Motor neuron (in vitro differentiated cells): Measurements from ENCODE around the gene KCNQ1. TPM values are rescaled to one million over a fixed set of nuclear protein-coding genes. Genes with fewer than 3 reads are reported as not detected.
A peak's percentile ranks its signal among the peaks of the same experiment; 100 is the strongest.

Source experiments
- ATAC-seq, 8 experiments: fragments of 200-7000 bp; cut with Tn5 transposase; replicated peaks in 6 of 8; 2 replicates each; pipeline ENCODE4 v1.8.0; 2021; ENCODE audit warnings: mild to moderate bottlenecking in 8 of 8, moderate library complexity in 8 of 8
- H3K27ac ChIP-seq, 2 donors: fragments of 250-450 bp; sonication (Bioruptor Pico); 2 replicates each; pipeline ENCODE4 v1.9.0; 2021; ENCODE audit warnings: antibody characterized with exemption in 2 of 2, mild to moderate bottlenecking in 2 of 2, moderate library complexity in 1 of 2
- H3K4me1 ChIP-seq, 2 donors: fragments of 250-450 bp; sonication (Bioruptor Pico); replicated peaks in 1 of 2; 2 replicates each; pipeline ENCODE4 v1.6.1; 2021; ENCODE audit warnings: antibody characterized with exemption in 2 of 2, mild to moderate bottlenecking in 2 of 2, moderate library complexity in 1 of 2
- H3K4me3 ChIP-seq, 5 donors: fragments of 250-450 bp; sonication (Bioruptor Pico); 2 replicates each; pipeline ENCODE4 v1.9.0; 2021; ENCODE audit warnings: antibody characterized with exemption in 5 of 5, mild to moderate bottlenecking in 5 of 5, moderate library complexity in 4 of 5
- WGBS, 10 experiments: fragments of 450-650 bp; shearing (Covaris generic); methylation state at CpG; one replicate each; pipeline ENCODE4 v1.0.0; 2022; 5-methylcytosine and 5-hydroxymethylcytosine counted together
- in situ Hi-C, 9 experiments: fragments of 400-800 bp; cut with MboI; loops; one replicate each; pipeline ENCODE4 v1.15.0; 2021; ENCODE audit warnings: low sequenced_read_pairs in 9 of 9, low pct_unique_long_range_greater_than_20kb in 2 of 9; ENCODE audit not compliant: unreplicated experiment in 9 of 9
- total RNA-seq, 8 experiments: library from RNA; unstranded; fragments of 300-600 nt; gene quantifications; 2 replicates each; pipeline versions ENCODE4 v1.2.3 to v1.2.4, GENCODE V29; 2022

KCNQ1 gene
- total RNA-seq, 8 experiments from 2014 or later, result 0.04 to 0.66 (median 0.20) TPM; not detected in 2

DNA sequence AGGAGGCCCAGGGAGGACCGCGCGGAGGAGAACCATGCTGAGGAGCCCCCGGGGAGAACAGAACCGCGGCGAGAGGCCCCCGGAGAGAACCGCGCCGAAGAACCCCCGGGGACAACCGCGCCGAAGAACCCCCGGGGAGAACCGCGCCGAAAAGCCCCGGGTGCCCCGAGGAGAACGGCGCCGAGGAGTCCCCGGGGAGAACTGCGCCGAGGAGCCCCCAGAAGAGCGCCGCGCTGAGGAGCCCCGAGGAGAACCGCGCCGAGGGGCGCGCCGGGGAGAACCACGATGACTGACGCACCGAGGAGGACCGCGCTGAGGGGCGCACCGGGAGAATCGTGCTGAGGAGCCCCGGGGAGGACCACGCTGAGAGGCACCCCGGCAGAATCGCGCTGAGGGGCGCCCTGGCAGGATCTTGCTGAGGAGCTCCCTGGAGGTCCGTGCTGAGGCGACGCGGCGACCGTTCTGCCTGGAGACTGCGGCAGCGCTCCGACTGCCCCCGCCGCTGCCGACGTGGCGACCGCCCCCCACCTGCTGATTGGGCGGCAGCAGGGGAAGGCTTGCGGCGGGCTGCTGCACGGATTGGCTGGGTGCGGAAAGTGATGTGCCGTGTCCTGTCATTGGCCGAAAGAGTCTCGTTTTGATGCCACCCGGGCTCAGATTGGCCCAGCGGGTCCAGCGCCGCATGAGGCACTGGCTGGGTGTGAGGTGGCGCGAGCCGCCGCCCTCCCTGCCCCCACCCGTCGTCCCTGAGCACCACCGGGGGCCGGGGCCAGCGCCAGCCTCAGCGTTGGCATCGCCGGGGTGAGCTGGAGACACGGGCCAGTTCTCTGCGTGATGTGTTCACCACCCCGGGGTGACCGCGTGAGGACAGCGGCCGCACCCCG, 255.0 kb downstream of the KCNQ1 start, which contains the start of gene KCNQ1OT1:
Gene KCNQ1OT1, minus strand, starts transcription at position 464 of the 884 bp plus-strand sequence.
- 51 to 85% (median 56%) methylated on average over 2 to 12 of the region's 98 CpGs; no CpG with 5 or more reads in 6 of the 10 experiments for WGBS, 10 experiments
- H3K27ac ChIP-seq, result peak within 1 kb of the TSS; percentile 95 to 98
- ATAC-seq, result peak; percentile 73 to 96 (median 86)
- in situ Hi-C loops, result loop anchor here in 6 of 9 experiments (10.0 to 25.0 kb wide), 2 partner anchors 175 to 188 kb away; partner anchors contain the start of gene CDKN1C (in 5 of the 6)
- peaks cover 45 to 58% of the 10 kb centered on the region in 2 donors for H3K4me1 ChIP-seq
- peak within 1 kb of the TSS; percentile 45 to 83 (median 56) for H3K4me3 ChIP-seq

DNA sequence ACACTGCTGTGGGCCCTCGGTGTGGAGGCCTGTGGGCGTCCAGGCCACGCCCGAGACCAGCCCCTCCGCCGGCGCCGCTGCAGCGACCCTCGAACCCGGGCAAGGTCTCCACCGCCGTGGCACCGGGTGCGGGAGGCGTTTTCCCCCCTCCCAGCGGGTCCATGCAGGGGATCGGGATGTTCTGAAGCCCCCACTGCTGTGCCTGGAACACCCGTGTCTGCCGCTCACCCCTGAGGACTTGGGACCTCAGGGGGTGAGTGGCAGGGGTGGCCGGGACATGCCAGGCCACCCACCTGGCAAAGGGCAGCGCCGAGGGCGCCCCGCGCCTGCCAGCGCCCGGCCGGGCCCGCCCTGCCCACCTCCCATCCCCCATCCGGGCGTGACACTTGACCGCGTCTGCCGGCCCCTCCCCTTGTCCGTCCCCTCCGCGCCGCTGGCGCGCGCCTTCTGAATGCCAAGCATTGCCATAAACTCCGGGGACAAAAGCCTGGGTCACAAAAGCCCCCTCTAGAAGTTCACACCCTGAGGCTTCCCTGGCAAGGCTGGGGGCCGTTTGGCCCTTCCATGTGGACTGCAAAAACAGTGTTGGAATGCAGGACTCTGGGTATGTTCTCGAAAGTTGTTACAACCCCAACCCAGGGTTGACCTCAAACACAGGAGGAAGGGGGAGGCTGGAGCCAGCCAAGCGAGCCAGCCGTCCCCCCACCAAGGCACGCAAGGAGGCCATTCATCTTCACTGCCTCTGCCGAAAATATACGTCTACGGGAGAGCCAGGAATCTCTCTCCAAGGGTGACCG, 255.8 kb downstream of the KCNQ1 start:
- in situ Hi-C loops, result no loop called here
- 23 to 53% (median 40%) methylated on average over 1 to 10 of the region's 52 CpGs; no CpG with 5 or more reads in 3 of the 10 experiments for WGBS, 10 experiments
- H3K4me3 ChIP-seq, result peak overlapping the region; percentile 34 to 60 (median 45)
- peak in 6 of 8 experiments; percentile 1 to 2 (median 2) for ATAC-seq
- peaks cover 38 to 55% of the 10 kb centered on the region in 2 donors for H3K4me1 ChIP-seq
- H3K27ac ChIP-seq, result peak overlapping the region; percentile 95 to 98

DNA sequence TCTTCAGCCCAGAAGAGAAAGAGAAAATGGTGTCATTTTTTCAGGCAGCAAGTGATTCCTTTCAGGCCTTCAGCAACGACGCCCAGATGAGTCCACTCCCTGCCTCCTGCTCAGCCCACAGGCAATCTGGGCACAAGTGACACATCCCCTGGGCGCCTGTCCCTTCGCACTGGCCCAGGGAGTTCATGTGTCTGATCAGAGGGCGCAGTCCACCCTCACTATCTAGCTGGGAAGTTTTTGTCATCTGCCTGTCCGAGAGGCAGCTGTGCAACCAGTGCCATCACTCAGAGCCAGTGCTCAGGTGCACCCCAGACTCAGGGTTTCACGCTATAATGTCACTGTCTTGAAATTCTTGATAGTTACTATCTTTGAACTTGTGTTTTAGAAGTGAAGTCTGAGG, 256.4 kb downstream of the KCNQ1 start:
- 75 to 80% methylated on average over 1 to 4 of the region's 7 CpGs; no CpG with 5 or more reads in 8 of the 10 experiments for WGBS, 10 experiments
- Histone ChIP-seq H3K4me3 (peak overlapping the region in 1 of 5 donors; percentile 41), H3K4me1 (peaks cover 38 to 54% of the 10 kb centered on the region in 2 donors), H3K27ac (peak overlapping the region; percentile 95 to 98)
- ATAC-seq, result no peak
- in situ Hi-C loops, result no loop called here

DNA sequence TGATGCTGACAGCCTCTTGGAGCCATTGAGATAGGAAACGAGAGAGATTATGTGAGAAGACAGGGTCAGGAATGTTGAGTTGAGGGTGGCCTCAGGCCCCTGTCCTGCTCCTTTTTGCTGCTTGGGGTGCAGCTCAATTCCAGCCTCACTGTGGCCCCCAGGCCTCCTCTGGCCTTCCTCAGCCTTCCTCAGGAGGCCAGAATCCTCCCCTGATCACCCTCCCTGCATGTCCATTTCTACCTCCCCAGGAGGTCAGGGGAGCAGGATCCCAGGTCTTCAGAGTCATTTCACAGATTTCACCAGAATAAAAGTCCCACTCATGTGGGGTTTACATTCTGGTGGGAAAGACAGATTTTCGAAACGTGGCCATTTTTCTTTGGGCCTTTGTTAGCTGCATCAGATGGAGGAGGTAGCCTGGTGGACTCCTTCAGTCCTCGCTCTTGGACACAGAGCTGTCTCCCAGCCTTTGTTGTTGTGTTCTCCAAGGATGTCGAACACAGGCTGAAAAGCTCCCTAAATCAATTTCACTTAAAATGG, 257.2 kb downstream of the KCNQ1 start:
- 61 to 100% (median 93%) methylated on average over 1 to 3 of the region's 5 CpGs; no CpG with 5 or more reads in 3 of the 10 experiments for WGBS, 10 experiments
- no peak for ATAC-seq
- in situ Hi-C loops, result no loop called here
- peaks cover 38 to 47% of the 10 kb centered on the region in 2 donors for H3K4me1 ChIP-seq
- H3K4me3 ChIP-seq, result no peak overlapping the region
- H3K27ac ChIP-seq, result no peak overlapping the region

DNA sequence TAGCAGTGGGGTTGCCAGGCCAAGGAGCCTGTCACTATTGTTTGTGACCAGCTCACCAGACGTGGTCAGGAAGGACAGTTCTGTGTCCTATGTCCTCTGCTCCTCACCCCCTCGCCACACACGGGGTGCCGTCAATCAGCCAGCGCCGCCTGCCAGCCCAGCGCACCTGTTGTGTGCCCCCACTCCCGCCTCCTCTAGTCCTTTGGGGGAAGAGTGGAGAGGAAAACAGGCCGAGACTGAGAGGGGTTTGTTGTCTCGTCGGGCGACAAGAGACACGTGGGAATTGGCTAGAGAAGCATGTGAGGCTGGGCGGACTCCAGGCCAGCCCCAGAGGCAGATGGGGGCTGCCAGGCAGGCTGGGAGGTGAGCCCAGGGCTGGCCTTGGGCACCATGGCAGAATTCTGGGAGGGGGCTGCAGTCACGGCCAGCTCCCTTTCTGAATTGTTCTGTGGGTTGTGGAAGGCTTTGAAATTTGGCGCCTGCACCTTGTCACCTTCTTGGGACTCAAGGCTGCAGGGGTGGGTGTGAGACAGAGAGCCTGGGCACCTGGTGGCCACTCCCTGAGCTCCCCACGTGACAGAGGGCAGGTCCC, 258.1 kb downstream of the KCNQ1 start:
- no peak for ATAC-seq
- peaks cover 38 to 45% of the 10 kb centered on the region in 2 donors for H3K4me1 ChIP-seq
- in situ Hi-C loops, result no loop called here
- H3K4me3 ChIP-seq, result no peak overlapping the region
- WGBS, 10 experiments, result 58 to 100% (median 79%) methylated on average over 1 to 12 of the region's 17 CpGs; no CpG with 5 or more reads in 5 of the 10 experiments
- H3K27ac ChIP-seq, result peak overlapping the region; percentile 57 to 66

DNA sequence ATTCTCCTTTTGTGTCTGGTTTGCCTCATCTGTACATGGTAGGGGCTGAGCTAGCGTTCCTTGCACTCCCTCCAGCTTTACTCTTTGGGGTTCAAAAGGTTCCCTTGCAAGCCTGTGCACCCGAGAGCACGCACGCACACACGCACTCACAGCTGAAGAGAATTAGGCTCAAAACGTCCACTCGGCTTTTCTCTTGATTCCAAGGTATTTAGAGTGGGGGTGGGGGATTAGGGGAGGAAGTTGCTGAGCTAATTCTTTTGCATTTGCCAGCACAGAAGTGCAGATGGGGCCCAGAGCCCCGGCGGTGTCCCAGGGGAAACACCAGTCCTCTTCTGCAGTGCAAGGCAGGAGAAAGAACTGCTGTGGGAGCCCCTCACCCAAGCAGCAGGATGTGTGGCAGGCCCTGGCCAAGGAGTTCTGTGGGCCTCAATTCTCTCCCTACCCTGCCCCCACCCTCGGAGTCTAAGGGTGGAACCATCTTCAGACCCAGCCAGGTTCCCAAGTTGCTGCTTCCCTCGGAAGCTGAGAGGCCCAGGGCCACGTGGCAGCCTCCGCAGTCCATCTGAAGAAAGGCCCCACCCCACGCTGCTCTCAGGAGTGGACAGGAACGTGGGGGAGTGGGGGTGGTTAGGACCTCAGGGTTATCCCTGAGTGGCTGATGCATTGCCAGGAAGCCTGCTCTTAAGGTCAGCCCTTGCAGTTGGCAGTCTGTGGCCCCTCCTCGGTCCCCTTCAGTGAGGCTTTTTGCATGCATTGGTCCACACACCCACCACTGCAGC, 258.7 kb downstream of the KCNQ1 start:
- WGBS, 10 experiments, result 22 to 67% (median 47%) methylated on average over 1 to 10 of the region's 16 CpGs; no CpG with 5 or more reads in 3 of the 10 experiments
- in situ Hi-C loops, result no loop called here
- Histone ChIP-seq H3K27ac (peak overlapping the region; percentile 57 to 66), H3K4me1 (peaks cover 43 to 47% of the 10 kb centered on the region in 2 donors), H3K4me3 (no peak overlapping the region)
- peak in 4 of 8 experiments; percentile 35 to 72 (median 61) for ATAC-seq

DNA sequence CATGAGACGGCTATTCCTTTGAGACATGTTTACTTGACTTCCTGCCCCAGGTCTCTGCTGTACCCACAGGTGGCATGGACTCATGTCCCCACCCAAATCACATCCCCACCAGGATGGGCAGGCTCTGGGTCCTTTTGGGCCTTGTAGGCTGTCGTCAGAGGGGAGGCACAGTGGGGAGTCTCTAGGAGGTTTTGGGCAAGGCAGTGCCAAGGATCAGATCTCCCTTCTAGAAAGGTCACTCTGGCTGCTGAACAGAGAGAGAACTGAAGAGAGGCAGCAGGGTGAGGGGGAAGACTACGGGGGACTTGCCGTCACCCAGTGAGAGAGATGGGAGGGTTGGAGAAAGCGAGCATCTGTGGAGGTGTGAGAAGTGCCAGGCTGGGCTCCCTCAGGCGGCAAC, 259.5 kb downstream of the KCNQ1 start:
- Histone ChIP-seq H3K4me3 (no peak overlapping the region), H3K4me1 (peaks cover 47 to 54% of the 10 kb centered on the region in 2 donors), H3K27ac (peak overlapping the region; percentile 57 to 66)
- in situ Hi-C loops, result no loop called here
- WGBS, 10 experiments, result 60 to 100% (median 86%) methylated on average over 1 of the region's 6 CpGs; no CpG with 5 or more reads in 6 of the 10 experiments
- ATAC-seq, result no peak

DNA sequence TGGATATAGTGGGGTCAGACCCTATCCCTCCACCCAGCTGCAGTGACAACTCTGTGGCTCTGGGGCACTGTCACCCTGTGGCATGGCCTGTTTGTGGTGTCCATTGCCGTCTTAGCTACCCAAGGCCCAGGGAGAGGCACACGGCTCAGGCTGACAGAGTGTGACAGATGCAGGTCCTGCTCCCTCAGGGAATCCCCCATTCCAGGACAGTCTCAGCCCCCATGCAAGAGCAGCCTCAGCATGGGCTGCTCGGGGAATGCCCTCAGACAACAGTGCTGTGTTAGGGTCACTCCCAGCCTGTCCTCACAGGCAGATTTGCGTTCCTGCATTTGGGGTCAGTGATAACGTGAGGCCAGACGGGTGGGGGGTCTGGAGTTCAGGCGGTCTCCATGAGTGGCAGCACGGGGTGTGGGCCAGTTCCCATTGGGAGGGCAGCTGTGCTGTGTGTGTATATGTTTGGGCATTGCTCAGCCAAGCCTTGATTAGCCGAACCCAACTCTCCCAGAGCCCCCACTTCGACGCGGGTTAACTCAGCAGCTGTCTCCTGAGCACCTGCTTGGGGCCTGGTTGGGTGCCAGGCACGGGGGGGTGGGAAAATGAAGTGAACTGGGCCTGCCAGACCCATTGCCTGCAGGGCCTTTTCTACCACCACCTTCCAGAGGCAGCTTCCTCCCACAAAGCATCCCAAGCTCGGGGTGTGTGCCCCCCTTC, 260.2 kb downstream of the KCNQ1 start:
- no peak for ATAC-seq
- Histone ChIP-seq H3K27ac (no peak overlapping the region), H3K4me1 (peaks cover 47 to 54% of the 10 kb centered on the region in 2 donors), H3K4me3 (no peak overlapping the region)
- in situ Hi-C loops, result no loop called here
- 42 to 80% (median 71%) methylated on average over 2 to 5 of the region's 14 CpGs; no CpG with 5 or more reads in 6 of the 10 experiments for WGBS, 10 experiments

DNA sequence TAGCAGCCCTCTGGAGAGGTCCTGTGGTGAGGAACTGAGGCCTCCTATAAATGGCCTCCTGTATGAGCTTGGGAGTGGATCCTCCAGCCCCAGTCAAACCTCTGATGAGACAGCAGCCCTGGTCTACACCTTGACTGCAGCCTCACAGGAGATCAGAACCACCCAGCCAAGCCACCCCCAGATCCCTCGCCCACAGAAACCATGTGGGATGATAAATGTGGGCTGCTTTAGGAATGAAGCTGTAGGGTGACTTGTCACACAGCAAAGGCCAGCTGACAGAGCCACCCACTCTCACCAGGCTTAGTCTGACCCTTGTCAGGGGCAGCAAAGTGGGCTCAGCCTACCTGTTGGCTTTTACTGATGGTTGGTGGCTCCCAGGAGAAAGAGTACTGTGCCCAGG, 261.5 kb downstream of the KCNQ1 start:
- no peak overlapping the region for H3K27ac ChIP-seq
- ATAC-seq, result no peak
- no peak overlapping the region for H3K4me3 ChIP-seq
- 100% methylated on average over 1 of the region's 1 CpG; no CpG with 5 or more reads in 7 of the 10 experiments for WGBS, 10 experiments
- peaks cover 40 to 46% of the 10 kb centered on the region in 2 donors for H3K4me1 ChIP-seq
- in situ Hi-C loops, result no loop called here

DNA sequence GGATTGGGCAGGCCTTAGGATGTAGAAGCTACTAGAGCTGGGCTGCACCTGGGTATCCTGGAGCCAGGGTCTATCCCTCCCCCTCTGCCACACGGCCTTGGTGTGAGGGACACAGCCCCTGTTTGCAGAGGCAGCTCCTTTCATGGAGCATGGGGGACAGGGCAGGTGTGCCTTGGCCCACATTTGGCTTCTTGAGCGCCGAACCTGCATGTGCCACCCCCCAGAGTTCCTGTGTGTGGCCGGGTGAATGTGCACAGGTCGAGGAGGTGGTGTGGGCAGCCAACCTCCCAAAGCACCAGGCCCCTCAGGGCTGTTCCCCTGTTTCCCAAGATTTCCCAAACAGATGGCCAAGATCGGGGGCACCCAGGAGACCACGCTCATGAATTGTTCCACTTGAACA, 262.9 kb downstream of the KCNQ1 start:
- H3K4me1 ChIP-seq, result peaks cover 27 to 32% of the 10 kb centered on the region in 2 donors
- in situ Hi-C loops, result no loop called here
- H3K27ac ChIP-seq, result no peak overlapping the region
- 77 to 100% (median 83%) methylated on average over 1 to 7 of the region's 7 CpGs; no CpG with 5 or more reads in 4 of the 10 experiments for WGBS, 10 experiments
- no peak overlapping the region for H3K4me3 ChIP-seq
- ATAC-seq, result no peak

DNA sequence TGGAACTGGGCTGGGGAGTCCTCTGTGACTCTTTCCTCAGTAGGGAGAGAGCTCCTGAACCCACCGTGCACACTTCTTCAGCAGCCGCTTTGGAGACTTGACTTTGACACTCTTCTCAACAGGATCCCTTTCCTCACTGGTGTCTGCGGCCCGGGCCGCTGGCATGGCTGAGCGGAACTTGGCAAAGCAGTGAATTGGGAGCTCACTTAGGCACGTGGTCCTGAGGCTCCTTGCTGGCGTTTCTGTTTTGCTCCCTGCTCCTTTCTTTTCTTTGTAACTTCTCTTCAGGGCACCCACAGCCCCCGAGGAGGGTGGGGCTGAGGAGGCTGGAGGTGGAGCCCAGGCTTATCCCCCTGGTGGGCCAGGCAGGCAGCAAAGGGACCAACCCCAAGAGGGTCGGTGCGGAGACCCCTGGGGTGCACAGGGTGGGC, 263.4 kb downstream of the KCNQ1 start:
- Histone ChIP-seq H3K4me1 (peaks cover 23 to 28% of the 10 kb centered on the region in 2 donors), H3K27ac (no peak overlapping the region), H3K4me3 (no peak overlapping the region)
- ATAC-seq, result no peak
- WGBS, 10 experiments, result 0 to 79% (median 45%) methylated on average over 1 to 6 of the region's 11 CpGs; no CpG with 5 or more reads in 4 of the 10 experiments
- in situ Hi-C loops, result no loop called here
